Body of pancreas (tissue), 4 donors: Measurements from ENCODE around the gene NPPC. TPM values are rescaled to one million over a fixed set of nuclear protein-coding genes. Genes with fewer than 3 reads are reported as not detected.
"Not testable (repeated sequence)": the region's sequence is repeated elsewhere in the genome, so short reads cannot be mapped to it uniquely, and the experiment has no call there.

Experiments used
- ATAC-seq: fragments of 150-250 bp; one replicate; pipeline ENCODE4 v1.9.1; 2016
- DNase-seq, 4 donors: peaks; one replicate each; pipeline ENCODE4 v3.0.0-alpha.2; 2019
- H3K27ac ChIP-seq, 4 donors: fragments of 200-600 bp; sonication (generic); 1 replicate in 3 of 4; 2 replicates in 1 of 4; pipeline versions ENCODE4 v1.5.1 to v1.6.1; 2016 to 2019; ENCODE audit warnings: mild to moderate bottlenecking in 1 of 4, mixed read lengths in 1 of 4, moderate library complexity in 1 of 4
- H3K27me3 ChIP-seq, 2 donors: fragments of 200-600 bp; sonication (generic); one replicate each; pipeline ENCODE4 v1.6.0; 2016; ENCODE audit warnings: mild to moderate bottlenecking in 1 of 2
- H3K36me3 ChIP-seq, 2 donors: fragments of 200-600 bp; sonication (generic); replicated peaks in 1 of 2; 2 replicates each; pipeline ENCODE4 v1.5.1; 2016; ENCODE audit warnings: low read depth in 2 of 2; ENCODE audit not compliant: insufficient read depth in 1 of 2
- H3K4me1 ChIP-seq: fragments of 200-600 bp; sonication (generic); one replicate; pipeline ENCODE4 v1.6.0; 2016
- H3K4me3 ChIP-seq, 2 donors: fragments of 200-600 bp; sonication (generic); 1 replicate in 1 of 2; 2 replicates in 1 of 2; pipeline ENCODE4 v1.5.1; 2016 to 2019
- H3K9me3 ChIP-seq, 3 donors: fragments of 200-600 bp; sonication (generic); 1 replicate in 2 of 3; 2 replicates in 1 of 3; pipeline ENCODE4 v1.5.1; 2016
- POLR2A ChIP-seq, 3 donors: fragments of 450-650 bp; IDR thresholded peaks; one replicate each; pipeline ENCODE4 v1.6.1; 2016; ENCODE audit warnings: antibody characterized with exemption in 3 of 3, mild to moderate bottlenecking in 2 of 3
- WGBS, 2 donors: methylation state at CpG; one replicate each; pipeline ENCODE4 v1.1.5; 2017; 5-methylcytosine and 5-hydroxymethylcytosine counted together
- intact Hi-C: fragments of 100-400 bp; cut with DNase I; formaldehyde crosslinking; loops from one replicate; pipeline ENCODE4 v1.15.1; 2023
- total RNA-seq, 2 donors: library from RNA; depleted of rRNA; stranded (reverse); fragments of >200 nt; gene quantifications; one replicate each; pipeline ENCODE4 v1.1.0, GENCODE V29; 2016
- TF ChIP-seq, protein P1 (sequence below), 7 experiments: fragments of 450-650 bp in 4 of 7; fragments of 200-600 bp in 3 of 7; sonication (generic) in 3 of 7; IDR thresholded peaks; one replicate each; pipeline ENCODE4 v1.5.1; 2016 to 2019; ENCODE audit warnings: antibody characterized with exemption in 7 of 7

The NPPC gene
- total RNA-seq, 2 donors from 2014 or later = 1.3 TPM; not detected in 1

- Histone ChIP-seq H3K36me3 (no peaks in the 10 kb centered on the region), H3K9me3 (no peaks in the 10 kb centered on the region), H3K4me1 (peaks cover 5% of the 10 kb centered on the region), H3K4me3 (no peak overlapping the region), H3K27ac (no peak overlapping the region), H3K27me3 (no peaks in the 10 kb centered on the region)
- WGBS, 2 donors = 85 to 95% methylated on average over 8 of the region's 8 CpGs
- intact Hi-C loops = no loop called here
- ATAC-seq = no peak
- DNase-seq = no peak
- TF ChIP-seq, protein P1, sequence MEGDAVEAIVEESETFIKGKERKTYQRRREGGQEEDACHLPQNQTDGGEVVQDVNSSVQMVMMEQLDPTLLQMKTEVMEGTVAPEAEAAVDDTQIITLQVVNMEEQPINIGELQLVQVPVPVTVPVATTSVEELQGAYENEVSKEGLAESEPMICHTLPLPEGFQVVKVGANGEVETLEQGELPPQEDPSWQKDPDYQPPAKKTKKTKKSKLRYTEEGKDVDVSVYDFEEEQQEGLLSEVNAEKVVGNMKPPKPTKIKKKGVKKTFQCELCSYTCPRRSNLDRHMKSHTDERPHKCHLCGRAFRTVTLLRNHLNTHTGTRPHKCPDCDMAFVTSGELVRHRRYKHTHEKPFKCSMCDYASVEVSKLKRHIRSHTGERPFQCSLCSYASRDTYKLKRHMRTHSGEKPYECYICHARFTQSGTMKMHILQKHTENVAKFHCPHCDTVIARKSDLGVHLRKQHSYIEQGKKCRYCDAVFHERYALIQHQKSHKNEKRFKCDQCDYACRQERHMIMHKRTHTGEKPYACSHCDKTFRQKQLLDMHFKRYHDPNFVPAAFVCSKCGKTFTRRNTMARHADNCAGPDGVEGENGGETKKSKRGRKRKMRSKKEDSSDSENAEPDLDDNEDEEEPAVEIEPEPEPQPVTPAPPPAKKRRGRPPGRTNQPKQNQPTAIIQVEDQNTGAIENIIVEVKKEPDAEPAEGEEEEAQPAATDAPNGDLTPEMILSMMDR (IDR thresholded peaks at IDR 0.05) = no peak
Observed at GRCh38 chr2:231955758-231956472, 29.7 kb upstream of the NPPC start.

GRCh38 chr2:231951452-231952035 is 25.3 kb upstream of the NPPC start:
- Histone ChIP-seq H3K27ac (no peak overlapping the region), H3K4me3 (no peak overlapping the region), H3K27me3 (no peaks in the 10 kb centered on the region), H3K9me3 (no peaks in the 10 kb centered on the region), H3K4me1 (no peaks in the 10 kb centered on the region), H3K36me3 (no peaks in the 10 kb centered on the region)
- 64 to 83% methylated on average over 2 of the region's 2 CpGs for WGBS, 2 donors
- ATAC-seq (no peak), DNase-seq (no peak)
- TF ChIP-seq, protein P1 (IDR thresholded peaks at IDR 0.05) = no peak
- intact Hi-C loops = no loop called here

- TF ChIP-seq, protein P1 (IDR thresholded peaks at IDR 0.05) = no peak
- no peak for TF ChIP-seq POLR2A (IDR thresholded peaks at IDR 0.05)
- H3K4me1 ChIP-seq = no peaks in the 10 kb centered on the region
- H3K9me3 ChIP-seq = no peaks in the 10 kb centered on the region
- no peak for DNase-seq
- H3K27ac ChIP-seq = no peak overlapping the region
- ATAC-seq = no peak
- no peaks in the 10 kb centered on the region for H3K36me3 ChIP-seq
- intact Hi-C loops = no loop called here
- WGBS, 2 donors = 75 to 80% methylated on average over 7 of the region's 7 CpGs
- H3K27me3 ChIP-seq = no peaks in the 10 kb centered on the region
- H3K4me3 ChIP-seq = no peak overlapping the region
Observed at GRCh38 chr2:231947694-231948093, 21.5 kb upstream of the NPPC start.

DNA sequence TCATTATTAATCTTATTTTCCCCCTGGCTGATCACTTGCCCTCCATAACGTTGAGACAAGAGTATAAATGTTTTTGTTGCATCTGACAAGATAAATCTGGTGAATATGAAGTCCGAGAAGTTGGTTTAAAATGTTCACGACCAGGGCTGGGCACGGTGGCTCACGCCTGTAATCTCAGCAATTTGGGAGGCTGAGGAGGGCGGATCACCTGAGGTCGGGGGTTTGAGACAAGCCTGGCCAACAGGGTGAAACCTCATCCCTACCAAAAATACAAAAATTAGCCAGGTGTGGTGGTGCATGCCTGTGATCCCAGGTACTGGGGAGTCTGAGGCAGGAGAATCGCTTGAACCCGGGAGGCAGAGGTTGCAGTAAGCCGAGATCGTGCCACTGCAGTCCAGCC is 20.9 kb upstream of the NPPC start:
- H3K27me3 ChIP-seq, H3K36me3 ChIP-seq, H3K9me3 ChIP-seq, H3K4me1 ChIP-seq, intact Hi-C loops, DNase-seq, H3K27ac ChIP-seq, H3K4me3 ChIP-seq, ATAC-seq: not testable (repeated sequence)
- WGBS, 2 donors = 65 to 77% methylated on average over 11 of the region's 11 CpGs

DNA sequence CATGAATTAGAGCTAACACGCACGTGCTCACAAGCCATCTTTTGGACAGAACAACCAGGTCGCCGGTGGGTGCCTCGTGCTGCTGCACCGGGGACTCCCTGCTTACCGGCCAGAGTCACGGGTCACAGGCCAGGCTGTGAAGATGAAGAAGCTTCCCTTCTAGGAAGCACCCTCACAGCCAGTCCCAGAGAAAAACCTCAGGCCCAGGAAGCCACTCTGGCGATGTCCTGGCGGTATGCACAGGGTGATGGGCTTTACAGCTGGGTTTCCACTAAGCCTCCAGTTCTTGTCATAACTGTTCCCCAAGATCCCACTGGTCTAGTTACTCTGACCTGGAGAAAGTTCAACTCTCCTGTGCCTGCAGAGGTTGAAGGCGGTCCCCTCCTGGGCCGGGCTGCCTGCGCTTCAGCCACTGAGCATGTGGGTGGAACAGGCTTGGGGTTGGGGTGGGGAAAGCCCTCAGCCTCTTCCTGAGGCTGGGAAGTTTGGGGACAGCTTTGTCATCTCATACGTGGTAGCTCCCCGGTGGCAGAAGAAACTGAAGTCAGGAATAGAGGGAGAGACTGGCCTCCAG is 20.1 kb upstream of the NPPC start:
- TF ChIP-seq POLR2A (IDR thresholded peaks at IDR 0.05) = no peak
- TF ChIP-seq, protein P1 (IDR thresholded peaks at IDR 0.05) = no peak
- H3K9me3 ChIP-seq = no peaks in the 10 kb centered on the region
- WGBS, 2 donors = 80 to 83% methylated on average over 12 to 15 of the region's 15 CpGs
- ATAC-seq (no peak), DNase-seq (no peak)
- no peak overlapping the region for H3K4me3 ChIP-seq
- H3K27me3 ChIP-seq = no peaks in the 10 kb centered on the region
- no peaks in the 10 kb centered on the region for H3K36me3 ChIP-seq
- no peaks in the 10 kb centered on the region for H3K4me1 ChIP-seq
- intact Hi-C loops = no loop called here
- H3K27ac ChIP-seq = no peak overlapping the region
